ENCODE measurements around the gene SLC22A17. TPM values are rescaled to one million over a fixed set of nuclear protein-coding genes. Genes with fewer than 3 reads are reported as not detected.

SLC22A17 gene
- total and polyA plus RNA-seq, 4 donors: 1.1 to 14.6 (median 2.6) TPM

GRCh38 chr14:23307146-23307530, 45.5 kb downstream of the SLC22A17 start:
- TF ChIP-seq HNF4G (IDR thresholded peaks at IDR 0.05) (no peak), ATF3 (IDR thresholded peaks at IDR 0.05) (no peak)
- TF ChIP-seq, protein P1, sequence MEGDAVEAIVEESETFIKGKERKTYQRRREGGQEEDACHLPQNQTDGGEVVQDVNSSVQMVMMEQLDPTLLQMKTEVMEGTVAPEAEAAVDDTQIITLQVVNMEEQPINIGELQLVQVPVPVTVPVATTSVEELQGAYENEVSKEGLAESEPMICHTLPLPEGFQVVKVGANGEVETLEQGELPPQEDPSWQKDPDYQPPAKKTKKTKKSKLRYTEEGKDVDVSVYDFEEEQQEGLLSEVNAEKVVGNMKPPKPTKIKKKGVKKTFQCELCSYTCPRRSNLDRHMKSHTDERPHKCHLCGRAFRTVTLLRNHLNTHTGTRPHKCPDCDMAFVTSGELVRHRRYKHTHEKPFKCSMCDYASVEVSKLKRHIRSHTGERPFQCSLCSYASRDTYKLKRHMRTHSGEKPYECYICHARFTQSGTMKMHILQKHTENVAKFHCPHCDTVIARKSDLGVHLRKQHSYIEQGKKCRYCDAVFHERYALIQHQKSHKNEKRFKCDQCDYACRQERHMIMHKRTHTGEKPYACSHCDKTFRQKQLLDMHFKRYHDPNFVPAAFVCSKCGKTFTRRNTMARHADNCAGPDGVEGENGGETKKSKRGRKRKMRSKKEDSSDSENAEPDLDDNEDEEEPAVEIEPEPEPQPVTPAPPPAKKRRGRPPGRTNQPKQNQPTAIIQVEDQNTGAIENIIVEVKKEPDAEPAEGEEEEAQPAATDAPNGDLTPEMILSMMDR (IDR thresholded peaks at IDR 0.05; ENCODE audit: low read depth, low read length, missing input control): no peak
- DNase-seq (ENCODE audit: low spot score): no peak
- Histone ChIP-seq H3K27me3 (ENCODE audit: control insufficient read depth in 4 of 4, insufficient read depth in 4 of 4, low read length in 3 of 4) (no peaks in the 10 kb centered on the region), H3K9ac (ENCODE audit: low read depth in 1 of 2, low read length in 2 of 2) (peak overlapping the region; percentile 93 to 95), H3K36me3 (ENCODE audit: control insufficient read depth in 4 of 4, insufficient read depth in 3 of 4, low read depth in 1 of 4, low read length in 3 of 4) (peaks cover 0 to 14% (median 6%) of the 10 kb centered on the region in 4 donors), H3K4me1 (ENCODE audit: control insufficient read depth in 4 of 4, insufficient read depth in 4 of 4, low read length in 3 of 4) (peaks cover 15 to 43% (median 26%) of the 10 kb centered on the region in 4 donors), H3K4me3 (ENCODE audit: low read depth in 1 of 3, low read length in 3 of 3) (peak overlapping the region; percentile 75 to 93 (median 93)), H3K9me3 (ENCODE audit: control insufficient read depth in 4 of 4, low read length in 3 of 4) (no peaks in the 10 kb centered on the region), H3K27ac (ENCODE audit: low read depth in 1 of 2, low read length in 2 of 2) (peak overlapping the region; percentile 84 to 93)
- 14% methylated on average over 5 of the region's 5 CpGs for WGBS

DNA sequence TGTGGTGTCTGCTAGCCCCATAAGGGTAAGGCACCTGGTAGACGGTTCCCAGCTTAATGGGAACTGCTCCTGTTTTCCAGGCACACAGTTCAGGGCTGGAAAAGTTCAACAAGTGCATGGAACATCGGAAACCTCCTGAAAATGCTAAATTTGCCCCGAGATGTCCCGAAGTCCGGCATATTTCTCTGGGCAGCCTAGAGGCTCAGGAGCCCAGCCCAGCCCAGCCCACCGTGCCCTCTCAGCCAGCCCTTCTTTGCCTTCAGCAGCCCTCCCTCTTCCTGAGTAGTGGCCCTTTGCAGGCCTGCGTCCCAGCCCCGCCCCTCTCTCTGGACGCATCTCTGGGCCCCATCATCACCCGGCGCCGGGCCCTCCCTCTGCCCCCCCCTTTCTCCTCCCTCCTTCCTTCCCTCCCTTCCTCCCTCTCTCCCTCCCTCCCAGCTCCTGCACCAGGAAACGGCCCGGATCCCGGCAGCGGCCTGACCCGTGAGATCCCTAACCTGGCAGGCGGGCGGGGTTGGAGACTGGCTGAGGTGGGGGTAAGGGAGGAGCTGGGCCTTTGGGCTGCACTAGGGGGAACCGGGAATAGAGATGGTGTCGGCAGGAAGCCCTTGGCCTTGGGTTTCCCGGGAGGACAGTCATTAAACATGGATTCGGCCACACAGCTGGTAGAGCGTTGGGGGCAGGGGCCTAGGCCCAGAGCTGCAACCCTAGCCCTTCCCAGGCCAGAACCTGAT, 46.1 kb downstream of the SLC22A17 start, which contains the start of gene BCL2L2:
Gene BCL2L2 (plus strand): TSS at position 422 of the 734 bp plus-strand sequence. CDS start 935 bp downstream, outside the sequence.
- 1% methylated on average over 24 of the region's 24 CpGs for whole genome bisulfite sequencing
- H3K4me1 ChIP-seq (ENCODE audit: control insufficient read depth in 4 of 4, insufficient read depth in 4 of 4, low read length in 3 of 4): peaks cover 15 to 43% (median 26%) of the 10 kb centered on the region in 4 donors

More for the DNA sequence above, 46.1 kb downstream of the SLC22A17 start, which contains the start of gene BCL2L2:
- Histone ChIP-seq H3K27ac (ENCODE audit: low read depth in 1 of 2, low read length in 2 of 2) (peak within 1 kb of the TSS; percentile 84 to 93), H3K27me3 (ENCODE audit: control insufficient read depth in 4 of 4, insufficient read depth in 4 of 4, low read length in 3 of 4) (no peaks in the 10 kb centered on the region), H3K36me3 (ENCODE audit: control insufficient read depth in 4 of 4, insufficient read depth in 3 of 4, low read depth in 1 of 4, low read length in 3 of 4) (peaks cover 0 to 14% (median 6%) of the 10 kb centered on the region in 4 donors), H3K9ac (ENCODE audit: low read depth in 1 of 2, low read length in 2 of 2) (peak within 1 kb of the TSS; percentile 93 to 95), H3K4me3 (ENCODE audit: low read depth in 1 of 3, low read length in 3 of 3) (peak within 1 kb of the TSS; percentile 75 to 93 (median 93)), H3K9me3 (ENCODE audit: control insufficient read depth in 4 of 4, low read length in 3 of 4) (no peaks in the 10 kb centered on the region)
- TF ChIP-seq SP1 (IDR thresholded peaks at IDR 0.05) (peak; percentile 91), TAF1 (conservative IDR thresholded peaks at IDR 0.05) (peak; percentile 47), EGR1 (IDR thresholded peaks at IDR 0.05; ENCODE audit: low read depth in 2 of 2) (peak in 1 of 2 donors; percentile 77), RAD21 (IDR thresholded peaks at IDR 0.05) (peak in 1 of 2 donors; percentile 52), YY1 (IDR thresholded peaks at IDR 0.05) (peak; percentile 91), FOXA1 (IDR thresholded peaks at IDR 0.05) (peak; percentile 47), RXRA (IDR thresholded peaks at IDR 0.05) (peak; percentile 47 to 76), NR2F2 (IDR thresholded peaks at IDR 0.05) (peak; percentile 83), JUND (IDR thresholded peaks at IDR 0.05) (peak in 1 of 2 donors; percentile 50), MAX (IDR thresholded peaks at IDR 0.05) (peak; percentile 65), REST (IDR thresholded peaks at IDR 0.05) (peak; percentile 86), ATF3 (IDR thresholded peaks at IDR 0.05) (peak; percentile 63), GABPA (IDR thresholded peaks at IDR 0.05 in 1 of 2, conservative IDR thresholded peaks at IDR 0.05 in 1 of 2) (peak in 1 of 2 donors; percentile 82), HNF4A (conservative IDR thresholded peaks at IDR 0.05) (peak; percentile 24 to 57), FOXA2 (IDR thresholded peaks at IDR 0.05) (peak; percentile 25), HNF4G (IDR thresholded peaks at IDR 0.05) (no peak), ZBTB33 (IDR thresholded peaks at IDR 0.05) (peak; percentile 79)
- TF ChIP-seq, protein P1 (IDR thresholded peaks at IDR 0.05; ENCODE audit: low read depth, low read length, missing input control): no peak
- DNase-seq (ENCODE audit: low spot score): peak; percentile 86
